Activated gamma-delta T cell treated with Interleukin-2 at 50 U/mL for 16 hours (primary cell): ENCODE data around the gene RIOX2.

ENCODE experiments used
- DNase-seq: peaks from one replicate; pipeline ENCODE4 v3.0.0-alpha.2; 2020

RIOX2 gene

GRCh38 chr3:97988784-97989568 lies 16.7 kb upstream of the RIOX2 start:
- no peak for DNase-seq

GRCh38 chr3:97987306-97987705 lies 15.1 kb upstream of the RIOX2 start:
- no peak for DNase-seq

- no peak for DNase-seq
Observed at GRCh38 chr3:97983933-97984491, 11.8 kb upstream of the RIOX2 start.

- DNase-seq = no peak
Observed at GRCh38 chr3:97981886-97982285, 9.7 kb upstream of the RIOX2 start.

GRCh38 chr3:97979610-97980009 lies 7.4 kb upstream of the RIOX2 start:
- no peak for DNase-seq

- no peak for DNase-seq
Observed at GRCh38 chr3:97975466-97975865, 3.2 kb upstream of the RIOX2 start.

GRCh38 chr3:97974996-97975395 lies 2.8 kb upstream of the RIOX2 start:
- DNase-seq = no peak

- DNase-seq = no peak
Observed at GRCh38 chr3:97972976-97973375, 745 bp upstream of the RIOX2 start.

- no peak for DNase-seq
Observed at GRCh38 chr3:97970956-97971620, 1.1 kb downstream of the RIOX2 start.

- no peak for DNase-seq
Observed at GRCh38 chr3:97970156-97970555, 2.1 kb downstream of the RIOX2 start.

- DNase-seq = no peak
Observed at GRCh38 chr3:97969541-97969940, 2.7 kb downstream of the RIOX2 start.

GRCh38 chr3:97968376-97968775 lies 3.9 kb downstream of the RIOX2 start:
- DNase-seq = no peak

GRCh38 chr3:97967966-97968365 lies 4.3 kb downstream of the RIOX2 start:
- DNase-seq = no peak

- DNase-seq = no peak
Observed at GRCh38 chr3:97960993-97961766, 11.1 kb downstream of the RIOX2 start.

- DNase-seq = no peak
Observed at GRCh38 chr3:97960551-97960950, 11.7 kb downstream of the RIOX2 start.

GRCh38 chr3:97959872-97960271 lies 12.4 kb downstream of the RIOX2 start:
- no peak for DNase-seq

GRCh38 chr3:97958796-97959195 lies 13.4 kb downstream of the RIOX2 start:
- no peak for DNase-seq

- DNase-seq = no peak
Observed at GRCh38 chr3:97958396-97958795, 13.8 kb downstream of the RIOX2 start.

- no peak for DNase-seq
Observed at GRCh38 chr3:97957617-97958311, 14.5 kb downstream of the RIOX2 start.

GRCh38 chr3:97956051-97956450 lies 16.2 kb downstream of the RIOX2 start:
- DNase-seq = no peak

GRCh38 chr3:97954228-97954827 lies 17.9 kb downstream of the RIOX2 start:
- DNase-seq = no peak

- no peak for DNase-seq
Observed at GRCh38 chr3:97952872-97953271, 19.4 kb downstream of the RIOX2 start.
